ENCODE data around the gene PRTG. TPM values are rescaled to one million over a fixed set of nuclear protein-coding genes. Genes with fewer than 3 reads are reported as not detected.
A peak's percentile ranks its signal among the peaks of the same experiment; 100 is the strongest.
"Not testable (repeated sequence)": the region's sequence is repeated elsewhere in the genome, so short reads cannot be mapped to it uniquely, and the experiment has no call there.

Gene PRTG
- total RNA-seq (2012; rRNA removed): 5.1 and 5.5 TPM in 2 replicates

GRCh38 chr15:55742927-55743728 lies at the start of gene PRTG:
PRTG (minus strand) TSS chr15:55743152; CDS start chr15:55742931, 221 bp downstream.
- Histone ChIP-seq H3K9me3 (replicated peaks; ENCODE audit: low read length) (no peaks in the 10 kb centered on the region), H3K9ac (ENCODE audit: low read depth, low read length) (peak within 1 kb of the TSS; percentile 77), H3K4me2 (ENCODE audit: low read length) (peak within 1 kb of the TSS; percentile 87), H3K27me3 (ENCODE audit: control insufficient read depth, insufficient read depth, low read length) (peaks cover 12% of the 10 kb centered on the region), H3K4me1 (ENCODE audit: control insufficient read depth, insufficient read depth, low read length) (peaks cover 12% of the 10 kb centered on the region), H3K36me3 (ENCODE audit: insufficient read depth, low read length) (no peaks in the 10 kb centered on the region), H3K4me3 (ENCODE audit: low read length) (peak within 1 kb of the TSS; percentile 90)

- Histone ChIP-seq H3K36me3 (ENCODE audit: insufficient read depth, low read length) (no peaks in the 10 kb centered on the region), H3K9ac (ENCODE audit: low read depth, low read length) (no peak overlapping the region), H3K4me2 (ENCODE audit: low read length) (peak overlapping the region; percentile 3)
Measured at GRCh38 chr15:55791551-55792400, 48.8 kb upstream of the PRTG start.

DNA sequence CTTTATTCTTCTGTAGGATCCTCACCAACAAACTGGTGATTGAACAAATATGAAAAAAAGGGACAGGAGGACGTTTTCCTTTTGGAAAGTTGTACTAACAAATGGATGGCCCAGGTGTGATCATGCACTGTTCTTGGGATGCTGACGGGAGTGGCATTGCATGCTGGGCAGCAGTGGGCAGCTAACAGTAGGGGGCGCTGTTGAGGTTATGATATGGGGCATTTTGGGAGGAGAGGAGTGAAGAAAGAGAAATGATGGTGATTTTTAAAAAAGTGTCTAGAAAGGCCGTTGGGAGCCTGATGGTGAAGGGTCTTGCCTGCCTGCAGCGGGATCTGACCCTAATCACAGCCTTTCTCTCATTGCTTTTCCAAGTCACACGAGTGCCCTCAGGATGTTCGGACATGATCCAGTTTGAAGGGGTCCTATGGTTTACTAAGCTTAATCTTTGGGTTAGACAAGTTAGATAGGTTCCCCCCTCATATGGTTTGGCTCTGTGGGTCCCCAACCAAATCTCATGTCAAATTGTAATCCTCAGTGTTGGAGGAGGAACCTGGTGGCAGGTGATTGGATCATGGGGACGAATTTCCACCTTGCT lies 46.2 kb upstream of the PRTG start:
- Histone ChIP-seq H3K4me1 (ENCODE audit: control insufficient read depth, insufficient read depth, low read length) (peaks cover 15% of the 10 kb centered on the region), H3K27me3 (ENCODE audit: control insufficient read depth, insufficient read depth, low read length) (no peaks in the 10 kb centered on the region), H3K4me3 (ENCODE audit: low read length) (no peak overlapping the region), H3K4me2 (ENCODE audit: low read length) (no peak overlapping the region), H3K9ac (ENCODE audit: low read depth, low read length) (no peak overlapping the region), H3K36me3 (ENCODE audit: insufficient read depth, low read length) (no peaks in the 10 kb centered on the region), H3K9me3 (replicated peaks; ENCODE audit: low read length) (no peaks in the 10 kb centered on the region)

More at GRCh38 chr15:55791551-55792400, 48.8 kb upstream of the PRTG start:
- H3K9me3 ChIP-seq (replicated peaks; ENCODE audit: low read length): no peaks in the 10 kb centered on the region
- H3K4me3 ChIP-seq (ENCODE audit: low read length): no peak overlapping the region
- no peaks in the 10 kb centered on the region for H3K27me3 ChIP-seq (ENCODE audit: control insufficient read depth, insufficient read depth, low read length)
- peaks cover 15% of the 10 kb centered on the region for H3K4me1 ChIP-seq (ENCODE audit: control insufficient read depth, insufficient read depth, low read length)

GRCh38 chr15:55786341-55786740 lies 43.4 kb upstream of the PRTG start:
- no peak overlapping the region for H3K4me2 ChIP-seq (ENCODE audit: low read length)
- H3K4me1 ChIP-seq (ENCODE audit: control insufficient read depth, insufficient read depth, low read length): peaks cover 3% of the 10 kb centered on the region
- H3K9me3 ChIP-seq (replicated peaks; ENCODE audit: low read length): no peaks in the 10 kb centered on the region
- no peak overlapping the region for H3K9ac ChIP-seq (ENCODE audit: low read depth, low read length)
- H3K36me3 ChIP-seq (ENCODE audit: insufficient read depth, low read length): no peaks in the 10 kb centered on the region
- H3K27me3 ChIP-seq (ENCODE audit: control insufficient read depth, insufficient read depth, low read length): no peaks in the 10 kb centered on the region
- no peak overlapping the region for H3K4me3 ChIP-seq (ENCODE audit: low read length)

GRCh38 chr15:55785593-55785992 lies 42.6 kb upstream of the PRTG start:
- H3K4me3 ChIP-seq (ENCODE audit: low read length); H3K4me1 ChIP-seq (ENCODE audit: control insufficient read depth, insufficient read depth, low read length); H3K27me3 ChIP-seq (ENCODE audit: control insufficient read depth, insufficient read depth, low read length); H3K9ac ChIP-seq (ENCODE audit: low read depth, low read length); H3K4me2 ChIP-seq (ENCODE audit: low read length); H3K9me3 ChIP-seq (replicated peaks; ENCODE audit: low read length); H3K36me3 ChIP-seq (ENCODE audit: insufficient read depth, low read length): not testable (repeated sequence)

- Histone ChIP-seq H3K4me3 (ENCODE audit: low read length) (no peak overlapping the region), H3K36me3 (ENCODE audit: insufficient read depth, low read length) (no peaks in the 10 kb centered on the region), H3K9ac (ENCODE audit: low read depth, low read length) (no peak overlapping the region), H3K4me1 (ENCODE audit: control insufficient read depth, insufficient read depth, low read length) (no peaks in the 10 kb centered on the region), H3K27me3 (ENCODE audit: control insufficient read depth, insufficient read depth, low read length) (peaks cover 5% of the 10 kb centered on the region), H3K9me3 (replicated peaks; ENCODE audit: low read length) (no peaks in the 10 kb centered on the region), H3K4me2 (ENCODE audit: low read length) (no peak overlapping the region)
Measured at GRCh38 chr15:55784286-55784685, 41.3 kb upstream of the PRTG start.

DNA sequence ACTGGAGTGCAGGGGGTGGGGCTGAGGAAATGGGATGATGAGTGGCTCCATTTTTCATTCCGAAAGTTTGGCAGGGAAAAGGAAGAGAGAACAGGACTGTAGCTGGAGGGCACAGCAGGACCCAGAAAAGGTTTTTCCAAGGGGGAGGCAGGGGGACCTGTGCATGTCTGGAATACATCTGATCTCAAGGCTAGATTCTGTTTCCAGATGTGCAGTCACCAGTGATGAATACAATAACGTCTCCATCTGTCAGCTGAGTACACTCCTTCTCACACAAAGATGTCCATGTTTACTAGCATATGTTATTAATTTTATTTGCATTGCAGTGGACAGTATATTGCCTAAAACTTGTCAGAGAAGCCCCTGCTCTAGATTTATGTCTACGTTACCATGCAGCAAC lies 39.9 kb upstream of the PRTG start:
- Histone ChIP-seq H3K4me2 (ENCODE audit: low read length) (no peak overlapping the region), H3K4me3 (ENCODE audit: low read length) (no peak overlapping the region), H3K9ac (ENCODE audit: low read depth, low read length) (no peak overlapping the region), H3K27me3 (ENCODE audit: control insufficient read depth, insufficient read depth, low read length) (peaks cover 12% of the 10 kb centered on the region), H3K9me3 (replicated peaks; ENCODE audit: low read length) (no peaks in the 10 kb centered on the region), H3K4me1 (ENCODE audit: control insufficient read depth, insufficient read depth, low read length) (no peaks in the 10 kb centered on the region), H3K36me3 (ENCODE audit: insufficient read depth, low read length) (no peaks in the 10 kb centered on the region)

- Histone ChIP-seq H3K9me3 (replicated peaks; ENCODE audit: low read length) (no peaks in the 10 kb centered on the region), H3K4me3 (ENCODE audit: low read length) (no peak overlapping the region), H3K9ac (ENCODE audit: low read depth, low read length) (no peak overlapping the region), H3K4me1 (ENCODE audit: control insufficient read depth, insufficient read depth, low read length) (no peaks in the 10 kb centered on the region), H3K36me3 (ENCODE audit: insufficient read depth, low read length) (no peaks in the 10 kb centered on the region), H3K27me3 (ENCODE audit: control insufficient read depth, insufficient read depth, low read length) (peaks cover 20% of the 10 kb centered on the region), H3K4me2 (ENCODE audit: low read length) (no peak overlapping the region)
Measured at GRCh38 chr15:55780292-55780691, 37.3 kb upstream of the PRTG start.

- Histone ChIP-seq H3K9ac (ENCODE audit: low read depth, low read length) (no peak overlapping the region), H3K4me1 (ENCODE audit: control insufficient read depth, insufficient read depth, low read length) (no peaks in the 10 kb centered on the region), H3K4me3 (ENCODE audit: low read length) (no peak overlapping the region), H3K36me3 (ENCODE audit: insufficient read depth, low read length) (no peaks in the 10 kb centered on the region), H3K4me2 (ENCODE audit: low read length) (no peak overlapping the region), H3K27me3 (ENCODE audit: control insufficient read depth, insufficient read depth, low read length) (peaks cover 20% of the 10 kb centered on the region), H3K9me3 (replicated peaks; ENCODE audit: low read length) (no peaks in the 10 kb centered on the region)
Measured at GRCh38 chr15:55778932-55779331, 36.0 kb upstream of the PRTG start.

DNA sequence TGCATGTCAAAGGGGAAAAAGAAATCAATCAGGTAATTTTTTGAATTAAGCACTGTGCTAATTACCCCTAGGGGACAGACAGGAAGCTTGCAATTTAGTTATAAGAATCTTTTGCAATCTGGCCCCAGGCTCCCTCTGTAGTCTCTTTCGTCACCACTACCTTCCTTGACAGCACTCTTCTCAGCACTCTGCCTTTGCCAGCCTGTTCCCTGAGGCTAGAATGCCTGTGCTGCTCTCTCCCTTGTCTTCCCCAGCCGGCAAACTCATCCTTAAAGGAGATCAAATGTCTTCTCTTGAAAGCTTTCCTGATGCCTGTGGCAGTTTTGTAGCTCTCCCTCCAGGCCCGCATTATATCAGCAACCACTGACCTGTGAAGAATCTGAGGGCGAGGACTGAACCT lies 32.4 kb upstream of the PRTG start:
- H3K9me3 ChIP-seq (replicated peaks; ENCODE audit: low read length): no peaks in the 10 kb centered on the region
- H3K4me1 ChIP-seq (ENCODE audit: control insufficient read depth, insufficient read depth, low read length): no peaks in the 10 kb centered on the region
- no peaks in the 10 kb centered on the region for H3K36me3 ChIP-seq (ENCODE audit: insufficient read depth, low read length)
- H3K27me3 ChIP-seq (ENCODE audit: control insufficient read depth, insufficient read depth, low read length): peaks cover 20% of the 10 kb centered on the region
- H3K9ac ChIP-seq (ENCODE audit: low read depth, low read length): no peak overlapping the region
- no peak overlapping the region for H3K4me2 ChIP-seq (ENCODE audit: low read length)
- no peak overlapping the region for H3K4me3 ChIP-seq (ENCODE audit: low read length)

- no peak overlapping the region for H3K9ac ChIP-seq (ENCODE audit: low read depth, low read length)
- no peaks in the 10 kb centered on the region for H3K9me3 ChIP-seq (replicated peaks; ENCODE audit: low read length)
Measured at GRCh38 chr15:55774113-55774970, 31.4 kb upstream of the PRTG start.

More at GRCh38 chr15:55774113-55774970, 31.4 kb upstream of the PRTG start:
- peaks cover 15% of the 10 kb centered on the region for H3K27me3 ChIP-seq (ENCODE audit: control insufficient read depth, insufficient read depth, low read length)
- H3K4me3 ChIP-seq (ENCODE audit: low read length): no peak overlapping the region
- no peaks in the 10 kb centered on the region for H3K36me3 ChIP-seq (ENCODE audit: insufficient read depth, low read length)
- H3K4me1 ChIP-seq (ENCODE audit: control insufficient read depth, insufficient read depth, low read length): no peaks in the 10 kb centered on the region
- no peak overlapping the region for H3K4me2 ChIP-seq (ENCODE audit: low read length)
